GM19099 (cell line): ENCODE data around the gene TTYH1.
A peak's percentile ranks its signal among the peaks of the same experiment; 100 is the strongest.

ENCODE experiments used
- POLR2A ChIP-seq: IDR thresholded peaks from 3 replicates; pipeline ENCODE4 v1.6.1; 2011; ENCODE audit warnings: low read depth; ENCODE audit not compliant: insufficient read length; ENCODE audit errors: extremely low read depth

TTYH1 gene

DNA sequence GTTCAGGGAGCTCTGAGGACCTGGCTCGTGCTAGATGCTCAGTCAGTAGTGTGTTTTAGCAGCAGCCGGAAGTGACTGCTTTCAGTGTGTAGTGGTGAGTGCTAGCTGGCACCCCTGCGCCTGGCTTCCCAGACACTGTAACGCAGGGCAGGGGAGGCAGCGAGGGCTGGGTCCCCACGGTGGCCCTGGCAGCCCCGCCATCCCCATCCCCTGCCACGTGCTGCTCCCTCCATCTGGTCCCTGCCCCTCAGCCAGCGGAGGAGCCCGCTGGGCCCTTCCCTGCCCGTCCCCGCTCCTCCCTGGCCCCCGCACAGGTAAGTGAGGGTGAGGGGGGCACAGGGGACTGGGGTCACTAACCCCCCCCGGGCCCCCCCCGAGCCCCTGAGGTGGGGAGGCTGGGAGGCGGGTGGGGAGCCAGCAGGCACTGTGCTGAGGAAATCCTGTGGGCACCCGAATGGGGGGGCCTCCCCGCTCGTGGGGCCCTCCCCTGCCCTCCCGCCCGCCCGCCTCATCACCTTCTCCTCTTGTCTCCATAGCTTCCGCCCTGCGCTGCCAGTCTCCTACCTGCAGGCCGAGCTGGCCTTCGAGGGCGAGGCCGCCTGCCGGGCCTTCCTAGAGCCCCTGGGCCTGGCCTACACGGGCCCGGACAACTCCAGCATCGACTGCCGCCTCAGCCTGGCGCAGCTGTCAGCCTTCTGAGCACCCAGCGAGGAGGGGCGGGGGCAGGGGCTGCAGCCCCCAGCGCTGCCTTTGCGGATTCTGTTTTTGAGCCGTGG, 45.2 kb downstream of the TTYH1 start:
- TF ChIP-seq POLR2A: no peak

GRCh38 chr19:54461210-54461609, 45.9 kb downstream of the TTYH1 start:
- TF ChIP-seq POLR2A: no peak

DNA sequence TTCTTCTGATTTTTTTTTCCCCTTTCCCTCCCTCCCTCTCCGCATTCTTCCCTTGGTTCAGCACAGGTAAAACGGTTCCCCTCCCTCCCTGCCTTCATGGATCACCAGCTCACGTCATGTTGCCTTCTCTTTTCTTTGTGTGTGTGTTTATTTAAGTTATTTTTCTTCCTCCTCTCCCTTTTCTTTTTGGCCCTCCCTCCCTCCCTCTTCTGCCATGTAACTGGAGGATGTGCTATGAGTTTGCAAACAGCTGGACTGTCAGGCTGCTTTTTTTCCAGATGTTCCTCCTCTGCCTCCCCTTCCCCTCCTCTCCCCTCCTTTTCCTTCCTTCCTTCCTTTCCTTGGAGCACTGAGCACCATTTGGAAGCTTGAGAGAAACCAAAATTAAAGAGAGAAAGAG, 46.3 kb downstream of the TTYH1 start:
- TF ChIP-seq POLR2A: no peak

- TF ChIP-seq POLR2A: no peak
Measured at GRCh38 chr19:54462047-54462654, 46.9 kb downstream of the TTYH1 start.

DNA sequence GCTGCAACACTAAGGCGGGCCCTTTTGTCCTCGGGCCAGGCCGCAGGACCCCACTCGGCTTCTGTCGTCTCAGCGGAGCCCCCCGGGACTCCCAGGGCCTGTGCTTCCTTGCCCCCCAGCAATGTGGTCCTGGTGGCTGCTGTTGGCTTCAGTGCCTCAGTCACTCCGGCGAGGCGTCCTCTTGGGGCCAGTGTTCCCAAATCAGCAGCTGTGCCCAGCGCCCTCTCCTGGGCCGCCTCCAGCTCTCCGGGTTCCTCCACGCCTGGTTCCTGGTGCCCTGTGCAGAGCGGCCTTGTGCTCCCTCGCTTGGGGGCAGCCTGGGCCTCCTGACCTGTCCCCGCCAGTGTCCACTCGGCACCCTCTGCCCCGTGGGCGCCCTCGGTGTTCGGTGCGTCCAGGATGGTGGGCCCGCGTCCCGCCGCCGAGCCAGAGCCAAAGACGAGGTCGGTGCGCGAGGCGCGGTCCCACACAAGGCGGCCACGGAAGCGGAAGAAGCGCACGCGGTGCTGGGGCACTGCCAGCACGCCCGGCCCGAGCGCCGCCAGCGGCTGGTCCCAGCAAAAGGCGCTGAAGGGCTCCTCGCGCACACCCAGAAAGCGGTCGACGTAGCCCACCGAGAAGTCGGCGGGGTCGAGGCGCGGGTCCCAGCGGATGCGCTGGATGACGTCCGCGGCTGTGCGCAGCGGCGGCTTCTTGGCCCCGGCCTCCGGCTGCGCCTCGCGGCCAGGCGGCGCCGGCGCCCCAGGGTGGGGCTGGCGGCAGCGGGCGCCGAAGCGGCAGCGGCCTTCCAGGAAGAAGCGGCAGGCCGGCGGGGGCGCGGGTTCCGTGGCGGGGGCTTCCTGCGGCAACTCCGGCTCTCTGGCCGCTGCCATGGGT, 47.6 kb downstream of the TTYH1 start:
- no peak for TF ChIP-seq POLR2A

GRCh38 chr19:54463531-54464043, 48.3 kb downstream of the TTYH1 start, which contains the start of gene LENG9:
TSS of gene LENG9 (minus strand) at chr19:54463778. CDS start at chr19:54463526, 252 bp downstream.
- peak; percentile 79 for TF ChIP-seq POLR2A

GRCh38 chr19:54464044-54464629, 48.9 kb downstream of the TTYH1 start:
- no peak for TF ChIP-seq POLR2A

DNA sequence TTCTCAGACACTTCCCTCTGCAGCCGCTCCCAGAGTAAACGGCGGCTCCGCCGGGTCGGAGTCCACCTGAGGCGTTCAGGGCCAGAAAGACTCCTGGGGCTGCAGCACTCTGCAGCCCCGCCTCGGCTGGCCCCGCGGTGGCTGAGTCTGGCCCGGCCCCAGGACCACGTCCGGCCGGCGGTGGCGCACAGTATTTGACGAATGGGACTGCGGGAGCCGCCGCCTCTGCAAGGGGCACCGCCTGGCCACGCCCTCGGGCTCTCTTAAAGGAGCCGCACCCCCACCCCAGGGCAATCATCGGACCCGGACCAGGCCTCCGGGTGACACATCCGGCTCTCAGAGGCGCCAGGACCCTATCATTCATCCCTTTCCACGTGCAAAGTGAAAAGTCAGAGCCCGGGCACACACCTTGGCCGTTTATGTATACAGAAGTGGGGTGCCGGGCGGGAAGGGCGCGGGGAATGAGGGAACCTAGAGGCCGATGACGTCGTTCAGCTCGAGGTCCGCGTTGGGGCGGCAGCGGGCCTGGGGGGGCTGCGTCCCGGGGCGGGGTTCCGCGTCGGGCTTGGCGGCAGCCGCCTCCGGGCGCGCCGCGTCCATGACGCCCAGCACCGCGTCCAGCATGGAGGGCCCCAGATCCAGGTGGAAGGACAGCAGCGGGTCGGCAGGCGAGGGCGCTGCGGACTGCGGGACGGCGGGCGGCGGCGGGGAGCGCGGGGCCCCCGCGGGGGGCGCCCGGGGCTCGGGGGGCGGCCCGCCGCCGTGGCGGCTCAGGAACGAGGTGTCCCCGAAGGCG, 49.6 kb downstream of the TTYH1 start:
- peak; percentile 79 for TF ChIP-seq POLR2A

DNA sequence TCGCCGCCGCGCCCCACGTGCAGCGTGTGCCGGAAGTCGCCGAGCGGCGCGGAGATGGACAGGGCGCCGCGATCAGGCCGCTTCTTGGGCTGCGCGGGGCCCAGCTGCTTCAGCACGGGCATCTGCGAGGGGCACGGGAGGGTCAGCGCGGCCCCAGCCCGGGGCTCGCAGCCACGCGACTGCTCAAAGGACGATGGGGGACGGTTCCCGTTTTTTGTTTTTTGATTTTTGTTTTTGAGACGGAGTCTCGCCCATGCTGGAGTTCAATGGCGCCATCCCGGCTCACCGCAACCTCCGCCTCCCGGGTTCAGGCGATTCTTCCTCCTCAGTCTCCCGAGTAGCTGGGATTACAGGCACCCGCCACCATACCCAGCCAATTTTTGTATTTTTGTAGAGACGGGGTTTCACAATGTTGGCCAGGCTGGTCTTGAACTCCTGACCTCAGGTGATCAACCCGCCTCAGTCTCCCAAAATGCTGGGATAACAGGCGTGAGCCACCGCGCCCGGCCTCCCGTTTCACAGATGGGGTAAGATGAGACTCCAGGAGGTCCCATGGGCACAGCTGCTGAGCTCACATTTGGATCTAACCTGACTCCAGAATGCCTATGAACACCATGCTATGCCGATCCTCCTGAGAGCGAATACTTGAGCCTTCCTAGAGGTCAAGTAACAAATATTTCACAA, 50.3 kb downstream of the TTYH1 start:
- TF ChIP-seq POLR2A: no peak

GRCh38 chr19:54469496-54469934, 54.3 kb downstream of the TTYH1 start:
- no peak for TF ChIP-seq POLR2A

GRCh38 chr19:54470276-54470887, 55.1 kb downstream of the TTYH1 start:
- no peak for TF ChIP-seq POLR2A

DNA sequence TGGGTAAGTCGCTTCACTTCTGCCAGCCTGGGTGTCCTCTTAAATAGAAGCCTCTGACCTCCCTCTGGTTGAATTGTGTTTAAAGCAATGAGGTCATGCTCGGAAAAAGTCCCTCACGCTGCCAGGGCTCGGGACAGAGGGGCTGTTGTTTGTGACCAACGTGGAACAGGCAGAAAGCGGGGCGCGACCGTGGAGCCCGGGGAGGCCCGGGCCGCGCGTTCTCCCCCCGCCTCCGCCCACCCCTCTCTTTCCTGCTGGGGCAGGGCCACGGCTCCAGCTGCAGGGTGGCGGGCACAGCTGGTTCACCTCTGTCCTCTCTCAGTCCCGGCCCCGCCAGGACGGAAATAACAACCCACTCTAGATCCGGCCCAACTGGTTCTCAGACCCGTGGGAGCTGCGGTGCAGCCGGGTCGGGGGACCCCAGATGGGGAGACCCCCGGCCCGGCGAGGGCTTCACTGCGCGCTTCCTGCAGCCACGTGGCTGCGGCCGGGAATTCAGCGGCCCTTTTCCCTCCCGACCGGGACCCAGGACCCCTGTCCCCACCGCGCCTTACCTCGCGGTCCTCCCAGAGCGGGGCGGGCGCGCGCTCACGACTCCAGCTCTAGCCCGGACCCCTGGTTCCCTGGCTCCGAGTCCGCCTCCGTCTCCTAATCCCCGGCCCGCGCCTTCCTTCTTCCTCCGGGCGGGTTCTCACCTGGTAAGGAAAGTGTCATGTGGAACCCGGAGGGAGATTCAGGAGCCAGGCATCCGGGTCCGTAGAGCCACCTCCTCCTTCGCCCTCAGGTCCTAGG, 55.9 kb downstream of the TTYH1 start:
- no peak for TF ChIP-seq POLR2A

DNA sequence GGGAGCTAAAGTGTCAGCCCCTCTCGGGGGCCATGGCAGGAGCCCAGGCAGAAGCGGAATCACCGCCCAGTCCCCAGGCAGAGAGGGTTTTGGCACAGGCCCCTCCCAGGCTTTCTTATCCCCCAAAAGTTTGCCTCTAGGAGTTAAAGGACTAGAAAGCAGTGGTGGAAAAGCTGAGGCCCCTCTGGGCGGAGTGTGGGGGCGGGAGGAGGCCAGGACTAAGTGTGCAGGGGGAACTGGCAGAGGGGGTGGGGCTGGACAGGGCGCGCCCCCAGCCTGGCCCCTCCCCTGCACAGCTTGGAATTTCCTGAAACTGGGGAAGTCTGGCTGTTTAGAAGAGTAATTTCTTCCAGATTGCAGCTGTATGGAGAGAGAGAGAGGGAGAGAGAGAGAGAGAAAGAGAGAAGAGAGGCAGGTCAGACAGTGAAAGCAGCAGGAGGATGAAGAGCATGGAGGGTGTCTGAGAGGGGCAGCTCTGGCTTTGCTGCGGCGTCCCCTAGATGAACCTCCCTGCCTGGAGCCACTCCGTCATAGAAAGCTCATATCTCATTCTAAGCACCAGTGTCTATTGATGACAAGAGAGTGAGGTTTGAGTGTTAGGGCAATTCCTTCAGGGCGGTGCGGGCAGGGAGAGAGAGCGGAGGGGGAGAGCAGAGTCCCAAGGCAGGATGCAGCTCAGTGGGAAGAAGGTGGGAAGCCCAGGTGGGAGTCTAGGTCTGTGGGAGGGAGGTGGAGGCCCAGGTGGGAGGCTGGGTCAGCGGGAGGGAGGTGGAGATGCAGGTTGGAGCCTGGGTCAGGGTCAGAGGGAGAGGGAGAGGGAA, 58.0 kb downstream of the TTYH1 start, which contains the start of gene CDC42EP5:
Gene CDC42EP5, minus strand, starts transcription at position 226 of the 821 bp plus-strand sequence. CDS start 7,749 bp downstream, outside the sequence.
- no peak for TF ChIP-seq POLR2A
